GM21529 (cell line): ENCODE measurements around the gene CREB3.

Source experiments
- ATAC-seq: cut with Tn5 transposase; IDR thresholded peaks from one replicate; pipeline ENCODE4 v1.9.1; 2021; ENCODE audit not compliant: unreplicated experiment

CREB3 gene

DNA sequence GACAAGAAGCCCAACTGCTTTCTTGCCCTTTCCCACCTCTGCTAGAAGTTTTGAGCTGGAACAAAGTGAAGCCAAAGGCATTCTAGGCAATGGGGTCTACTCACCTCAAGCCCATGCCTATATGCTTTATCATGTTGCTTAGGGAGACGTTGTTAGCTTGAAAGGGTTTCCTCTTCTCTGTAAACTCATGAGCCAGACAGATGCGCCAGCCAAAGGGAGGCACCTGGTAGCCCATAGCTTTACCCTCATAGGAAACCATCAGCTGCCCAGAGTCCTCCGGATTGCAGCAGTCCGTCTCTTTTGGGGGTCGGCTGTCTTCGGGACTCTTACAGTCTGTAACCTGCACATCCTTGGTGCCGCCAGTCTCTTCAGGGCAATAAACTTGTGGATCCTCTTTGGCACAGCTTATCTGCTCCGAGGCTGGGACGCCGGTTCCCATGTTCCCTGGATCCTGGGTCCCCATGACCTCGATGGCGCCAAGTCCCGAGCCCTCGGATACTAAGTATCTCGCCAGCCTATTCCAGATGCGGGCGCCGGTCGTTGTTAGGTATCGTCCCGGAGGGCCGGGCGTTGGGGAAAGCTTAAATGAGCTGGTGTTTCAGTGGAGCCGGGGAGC, 15.9 kb downstream of the CREB3 start:
- ATAC-seq, result no peak

DNA sequence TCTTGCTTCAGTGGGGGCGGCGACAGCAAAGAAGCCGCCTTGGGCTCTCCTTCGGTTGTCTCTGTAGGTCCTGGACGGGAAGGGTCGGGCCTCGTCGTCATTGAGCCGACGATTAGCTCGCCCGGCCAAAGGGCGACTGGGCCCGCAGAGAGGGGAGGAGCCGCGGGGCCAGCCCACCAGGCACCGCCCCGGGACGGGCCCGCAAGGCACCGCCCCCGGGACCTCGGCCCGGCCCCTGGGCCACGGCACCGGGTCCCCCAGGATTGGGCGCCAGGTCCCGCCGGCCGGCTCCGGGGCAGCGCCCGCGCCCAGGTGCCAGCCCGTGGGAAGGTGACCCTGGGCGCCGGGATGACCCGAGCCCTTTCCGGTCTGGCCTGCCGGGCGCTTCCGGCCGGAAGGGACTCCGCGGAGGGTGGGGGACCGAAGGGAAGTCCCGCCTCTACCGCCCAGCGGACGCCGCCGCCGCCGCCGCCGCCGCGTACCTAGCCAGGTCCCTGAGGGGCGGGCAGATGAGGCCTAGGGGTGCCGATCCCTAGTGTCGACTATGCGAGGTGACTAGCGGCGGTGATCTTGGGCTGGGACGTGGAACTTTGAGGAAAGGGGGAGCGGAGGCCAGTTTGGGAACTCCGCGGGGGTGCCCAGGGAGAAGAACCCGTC, 16.5 kb downstream of the CREB3 start, which contains the start of the genes GBA2 and RGP1:
Gene GBA2, minus strand, starts transcription at position 371 of the 657 bp plus-strand sequence. CDS start 524 bp downstream, outside the sequence.
Gene RGP1, plus strand, starts transcription at position 430 of the 657 bp plus-strand sequence. CDS start 469 bp downstream, outside the sequence.
- peak; percentile 85 for ATAC-seq

DNA sequence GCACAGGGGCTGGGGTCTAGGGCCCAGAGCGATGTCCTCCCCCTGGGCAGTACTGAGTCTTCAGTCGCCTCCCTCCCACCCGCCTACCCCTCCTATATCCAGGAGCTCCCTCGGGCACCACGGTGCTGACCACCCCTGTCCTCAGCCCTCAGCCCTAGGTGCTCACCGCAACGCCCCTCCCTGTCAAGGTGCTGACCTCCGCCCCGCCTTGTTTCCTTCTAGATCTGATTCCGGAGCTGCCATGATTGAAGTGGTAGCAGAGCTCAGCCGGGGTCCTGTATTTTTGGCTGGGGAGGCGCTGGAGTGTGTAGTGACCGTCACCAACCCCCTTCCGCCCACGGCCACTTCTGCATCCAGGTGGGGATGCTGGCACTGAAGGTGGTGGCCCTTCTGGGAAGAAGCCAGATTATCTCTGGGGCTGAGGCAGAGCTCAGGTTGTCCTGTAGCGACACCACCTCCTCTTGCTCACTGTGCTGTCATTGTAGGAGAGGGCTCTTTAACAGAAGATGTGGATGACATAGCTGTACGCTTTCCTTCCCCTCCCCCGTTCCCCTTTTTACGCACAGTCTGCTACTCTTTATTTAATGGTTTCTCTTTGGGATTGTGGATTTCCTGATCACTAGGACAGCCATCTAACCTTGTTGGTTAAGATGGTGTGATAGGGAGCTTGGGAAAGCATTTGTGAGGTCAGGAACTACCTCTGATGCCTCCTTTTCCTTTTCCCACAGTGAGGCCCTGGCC, 17.2 kb downstream of the CREB3 start:
- ATAC-seq, result peak; percentile 39

DNA sequence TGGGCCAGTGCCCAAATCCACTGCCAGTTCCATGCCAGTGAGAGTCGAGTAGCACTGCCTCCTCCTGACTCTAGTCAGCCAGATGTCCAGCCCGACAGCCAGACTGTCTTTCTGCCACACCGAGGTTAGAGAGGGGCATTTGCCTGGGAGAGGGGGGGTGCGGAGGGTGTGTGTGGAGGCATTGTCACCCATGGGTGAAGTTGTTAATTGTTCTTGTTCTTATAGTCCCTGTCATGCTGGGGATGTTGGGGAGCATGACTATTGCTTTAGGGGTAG, 17.7 kb downstream of the CREB3 start:
- no peak for ATAC-seq

DNA sequence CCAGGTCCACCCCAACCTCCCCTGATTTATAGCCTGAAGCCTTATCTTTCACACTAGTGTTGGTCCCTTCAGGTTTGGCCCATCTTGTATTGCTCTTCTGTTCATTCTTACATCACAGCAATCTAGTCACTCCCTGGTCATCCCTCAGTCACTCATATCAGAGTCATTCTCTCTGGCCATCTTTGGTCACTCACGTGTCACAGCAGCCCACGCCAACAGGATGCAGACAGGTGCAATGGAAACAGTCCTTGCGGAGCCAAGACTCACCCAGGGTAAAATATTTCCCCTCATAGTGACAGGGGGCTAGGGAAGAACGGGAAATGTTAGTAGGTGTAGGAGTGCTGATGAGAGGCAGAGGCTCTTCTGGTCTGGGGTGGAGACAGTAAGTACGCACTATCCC, 21.0 kb downstream of the CREB3 start:
- ATAC-seq, result no peak

DNA sequence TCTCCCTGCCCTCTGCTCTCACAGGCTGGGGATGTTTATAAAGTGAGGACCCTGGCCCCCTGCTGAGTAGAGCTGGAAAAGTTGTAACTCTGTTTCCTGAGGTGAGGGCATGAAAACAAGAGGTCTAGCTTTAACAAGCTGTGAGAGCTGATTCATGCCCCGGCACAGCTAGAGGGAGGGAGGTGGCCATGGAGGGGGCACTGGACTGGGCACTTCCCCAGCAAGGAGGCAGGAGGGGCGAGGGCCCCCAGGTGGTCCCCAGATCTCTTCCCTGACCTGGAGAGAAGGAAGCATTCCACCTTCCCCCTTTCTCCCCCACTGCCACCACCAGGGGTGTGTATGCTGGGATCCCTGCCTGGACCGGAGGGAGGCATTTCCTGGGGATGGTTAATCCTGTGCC, 21.8 kb downstream of the CREB3 start, which contains the start of gene MSMP:
Gene MSMP, minus strand, starts transcription at position 13 of the 400 bp plus-strand sequence. CDS start 147 bp downstream, outside the sequence.
- ATAC-seq, result no peak

DNA sequence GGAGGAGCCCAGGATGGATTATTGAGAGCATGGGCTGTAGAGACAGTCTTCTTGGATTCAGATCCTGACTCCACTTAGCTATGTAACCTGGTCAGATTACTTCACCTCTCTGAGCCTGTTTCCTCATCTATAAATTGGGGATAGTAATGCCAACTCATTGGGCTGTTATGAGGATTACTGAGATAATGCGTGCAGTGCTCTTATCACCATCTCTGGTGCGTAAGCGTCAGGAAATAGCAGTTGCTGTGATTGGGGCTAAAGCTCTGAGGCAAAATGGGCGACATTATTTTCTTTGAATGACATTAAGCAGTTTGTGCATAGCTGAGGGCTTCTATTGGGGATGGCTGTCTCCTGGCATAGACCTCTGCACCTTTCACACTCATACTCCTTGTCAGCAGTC, 22.6 kb downstream of the CREB3 start:
- no peak for ATAC-seq

DNA sequence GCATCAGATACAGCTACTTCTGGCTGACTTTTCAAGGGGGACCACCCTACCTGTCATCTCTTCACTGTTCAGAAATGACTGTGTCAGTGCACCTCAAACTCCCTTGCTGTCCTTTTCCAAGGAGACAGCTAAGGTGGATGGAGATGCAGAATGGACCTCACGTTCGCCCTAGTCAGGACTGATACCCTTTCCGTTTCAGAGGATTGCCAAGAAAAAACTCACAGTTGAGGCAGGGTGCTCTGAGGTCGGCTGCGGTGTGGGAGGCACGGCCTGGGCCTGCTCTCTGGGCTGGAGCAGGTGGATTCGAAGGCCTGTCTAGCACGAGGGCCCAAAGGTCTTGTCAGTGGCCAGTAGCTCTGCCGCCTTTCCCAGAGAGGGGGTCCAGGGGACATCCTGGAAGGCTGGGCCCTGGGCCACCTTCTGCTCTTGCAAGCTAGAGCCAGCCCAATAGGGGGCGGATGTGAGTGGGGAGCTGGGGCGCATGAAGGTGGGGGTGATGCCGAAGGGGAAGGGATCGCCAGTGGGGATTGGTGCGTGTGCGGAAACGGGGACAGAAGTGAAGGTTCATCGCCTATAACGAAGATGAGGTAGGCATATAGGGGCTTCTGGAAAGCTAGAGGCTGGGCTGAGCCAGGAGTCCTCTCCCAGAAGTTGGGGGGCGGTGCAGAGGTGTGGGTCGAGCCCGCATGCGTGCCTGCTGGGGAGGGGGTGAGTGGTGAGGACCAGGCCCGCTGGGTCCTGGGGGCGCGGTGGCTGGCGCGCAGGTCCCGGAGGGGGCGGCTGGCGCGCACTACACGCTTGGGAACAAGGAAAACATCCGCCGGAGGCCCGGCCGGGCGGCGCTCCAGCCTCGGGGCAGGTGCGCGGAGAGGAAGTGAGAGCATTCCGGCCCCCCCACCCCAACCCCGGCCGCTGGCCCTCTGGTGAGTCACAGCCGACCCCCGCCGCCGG, 24.1 kb downstream of the CREB3 start:
- peak; percentile 64 for ATAC-seq

DNA sequence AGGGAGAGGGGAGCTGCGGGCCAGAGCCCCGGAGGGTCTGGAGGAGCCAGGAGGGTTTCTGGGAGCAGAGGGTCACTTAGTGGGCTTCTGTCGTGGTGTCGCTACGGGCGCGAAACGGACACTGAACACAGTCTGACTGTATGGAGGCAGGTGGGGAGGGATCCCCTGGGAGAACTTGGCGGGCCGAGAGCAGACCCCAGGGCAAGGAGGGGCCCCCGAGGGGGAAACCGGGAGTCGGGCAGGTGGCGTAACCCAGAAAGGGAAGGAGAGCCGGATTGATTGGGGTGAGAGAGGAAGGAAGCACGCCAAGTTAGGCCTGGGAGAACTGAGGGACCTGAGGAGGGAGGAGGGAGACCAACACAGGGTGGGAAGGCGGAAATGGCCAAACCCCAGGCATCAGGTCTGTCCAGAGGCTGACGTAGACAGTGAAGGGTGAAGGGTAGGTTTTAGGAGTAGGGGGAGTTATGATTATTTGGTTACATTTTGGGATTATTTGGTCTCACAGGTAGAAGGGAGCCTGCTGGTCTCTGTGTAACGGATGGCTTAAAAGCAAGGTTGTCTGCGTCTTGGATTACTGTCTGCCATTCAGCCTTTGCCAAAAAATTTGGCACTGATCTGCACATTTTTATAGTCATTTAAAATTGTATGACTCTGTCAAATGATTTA, 24.9 kb downstream of the CREB3 start:
- ATAC-seq, result peak; percentile 44

DNA sequence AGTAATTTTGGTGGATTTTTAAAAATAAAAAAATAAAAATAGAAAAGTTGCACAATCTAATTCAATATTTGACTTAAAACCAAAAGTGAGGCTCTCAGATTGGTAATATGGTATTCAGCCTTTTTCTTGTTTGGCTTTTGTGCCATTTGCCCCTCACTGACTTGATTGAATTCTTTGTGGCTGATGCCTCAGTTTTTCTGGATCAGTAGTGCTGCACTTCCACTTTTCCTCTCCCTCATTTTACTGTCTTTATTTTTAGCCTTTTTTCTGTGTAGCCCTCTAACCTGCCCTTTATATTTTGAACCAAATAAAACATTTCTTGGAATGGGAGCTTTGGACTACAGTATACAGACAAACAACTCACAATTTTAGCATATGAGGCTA, 25.4 kb downstream of the CREB3 start:
- no peak for ATAC-seq

DNA sequence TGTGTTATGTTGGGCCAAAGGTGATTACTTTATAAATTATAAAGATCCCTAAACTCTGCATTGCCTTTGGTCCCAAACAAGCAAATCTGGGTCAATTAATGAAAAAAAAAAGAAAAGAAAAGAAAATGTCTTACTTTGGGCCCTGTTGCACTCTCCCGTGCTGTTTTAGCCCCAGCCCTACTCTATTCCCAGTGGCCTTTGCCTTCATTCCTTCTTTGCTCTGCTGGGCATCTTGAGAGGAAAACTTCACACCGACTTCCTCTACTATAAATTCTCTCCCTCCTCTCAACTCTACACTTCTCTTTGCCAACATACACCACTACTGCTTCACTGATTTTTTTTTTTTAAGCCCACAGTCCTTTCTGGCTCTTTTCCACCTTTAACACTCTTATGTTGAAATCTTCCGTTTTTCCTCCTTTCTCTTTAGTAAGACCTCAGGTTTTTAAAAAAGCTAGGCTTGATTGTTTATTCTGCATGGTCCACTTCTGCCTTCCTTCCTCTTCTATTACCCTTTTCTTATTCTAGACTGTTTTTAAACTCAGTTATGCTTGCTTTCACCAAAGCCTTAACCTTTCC, 26.1 kb downstream of the CREB3 start:
- ATAC-seq, result no peak

DNA sequence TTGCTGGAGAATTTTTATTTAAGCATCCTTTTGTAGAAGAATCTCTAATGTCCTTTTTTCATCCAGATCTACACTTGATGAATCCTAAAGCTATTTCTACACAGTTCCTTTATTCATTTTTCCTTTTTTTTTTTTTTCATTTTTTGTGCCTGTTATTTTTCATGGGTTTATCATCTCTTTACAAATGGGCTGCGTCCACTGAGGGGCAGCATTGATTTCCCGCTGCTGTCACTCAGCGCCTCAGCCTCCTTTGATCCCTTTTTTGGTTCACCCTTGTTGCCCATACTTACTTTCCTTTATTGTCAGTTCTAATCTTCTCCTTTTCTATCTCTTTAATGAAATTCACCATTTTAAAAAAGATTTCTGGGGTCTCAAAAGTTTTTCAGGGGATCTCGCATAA, 27.3 kb downstream of the CREB3 start:
- ATAC-seq, result no peak

DNA sequence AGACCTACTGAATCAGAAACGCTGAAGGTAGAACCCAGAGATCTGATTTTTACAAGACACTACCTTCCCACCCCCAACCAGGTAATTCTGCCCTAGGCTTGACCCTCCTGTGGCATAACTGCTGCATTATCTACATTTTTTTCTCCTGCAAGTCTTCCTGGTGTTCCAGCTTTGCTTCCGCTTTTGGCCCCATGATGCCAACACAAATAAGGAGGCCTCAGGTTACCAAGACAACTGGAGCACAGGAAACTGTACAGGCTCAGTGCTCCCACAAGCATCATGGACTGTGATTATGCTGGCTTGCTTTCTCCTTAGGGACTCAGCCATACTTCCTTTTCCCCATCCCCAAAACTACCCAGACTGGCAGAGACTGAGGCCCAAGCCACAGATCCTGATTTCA, 28.2 kb downstream of the CREB3 start:
- no peak for ATAC-seq

DNA sequence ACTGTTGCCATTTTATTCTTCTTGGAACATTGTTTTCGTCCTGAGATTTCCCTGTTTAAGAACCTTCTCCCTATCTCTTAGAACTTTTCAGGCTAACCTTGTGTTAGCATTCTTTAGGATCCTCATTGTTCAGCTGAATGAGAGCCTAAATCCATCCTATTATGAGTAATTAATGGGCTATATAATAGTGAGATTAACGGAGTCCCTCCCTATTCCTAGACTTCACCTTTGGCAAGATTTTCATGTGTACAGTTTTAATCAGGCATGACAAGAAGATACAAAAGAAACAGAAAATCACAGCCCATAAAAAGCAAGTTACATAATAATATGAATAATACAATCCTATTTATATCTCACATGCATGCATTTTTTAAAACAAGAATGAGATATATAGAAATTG, 30.7 kb downstream of the CREB3 start:
- no peak for ATAC-seq

DNA sequence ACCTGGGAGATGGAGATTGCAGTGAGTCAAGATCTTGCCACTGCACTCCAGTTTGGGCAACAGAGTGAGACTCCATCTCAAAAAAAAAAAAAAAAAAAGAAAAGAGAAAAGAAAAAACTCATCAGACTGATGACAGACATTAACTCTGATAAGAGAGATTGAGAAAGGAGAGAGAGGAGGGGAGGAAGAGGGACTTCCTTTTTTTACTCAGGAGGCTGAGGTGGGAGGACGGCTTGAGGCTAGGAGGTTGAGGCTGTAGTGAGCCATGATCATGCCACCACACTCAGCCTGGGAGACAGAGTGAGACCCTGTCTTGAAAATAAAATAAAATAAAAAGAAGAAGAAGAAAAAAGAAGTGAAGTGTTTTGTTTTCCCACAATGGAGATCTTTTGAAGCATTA, 31.3 kb downstream of the CREB3 start:
- ATAC-seq, result no peak

DNA sequence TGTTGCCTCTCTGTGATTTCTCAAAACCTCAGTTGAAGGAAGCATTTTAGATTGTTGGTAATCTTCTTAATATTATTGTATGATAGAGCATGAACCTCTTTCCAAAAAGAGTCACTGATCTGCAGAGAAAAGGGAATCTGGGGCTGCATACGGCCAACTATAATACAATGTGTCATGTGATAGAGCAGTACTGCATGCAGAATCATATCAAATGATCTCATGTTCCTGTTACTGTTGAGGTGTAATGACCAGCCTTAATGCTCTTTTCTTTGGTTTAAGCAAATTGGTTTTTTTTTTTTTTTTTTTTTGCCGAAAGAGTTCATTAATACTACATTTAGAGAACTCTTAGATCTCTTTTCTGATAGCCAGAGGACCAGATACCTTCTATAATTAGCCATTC, 34.5 kb downstream of the CREB3 start:
- ATAC-seq, result no peak

DNA sequence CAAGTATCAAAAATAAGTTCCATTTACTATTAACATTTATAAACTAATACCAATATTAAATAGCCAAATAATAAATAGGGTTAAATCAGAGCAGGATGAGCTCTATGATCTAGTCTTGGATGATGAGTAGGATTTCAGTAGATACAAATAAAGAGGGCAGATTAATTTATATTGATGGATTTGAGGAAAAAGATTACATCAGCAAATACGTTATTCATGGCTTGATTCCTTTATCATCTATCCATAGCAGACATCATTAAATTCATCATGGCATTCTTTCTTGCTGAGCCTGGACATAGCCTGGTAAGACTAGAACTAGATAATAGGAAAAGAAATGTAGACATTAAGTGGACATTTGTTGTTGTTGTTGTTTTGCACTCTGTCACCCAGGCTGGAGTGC, 35.0 kb downstream of the CREB3 start:
- ATAC-seq, result no peak

DNA sequence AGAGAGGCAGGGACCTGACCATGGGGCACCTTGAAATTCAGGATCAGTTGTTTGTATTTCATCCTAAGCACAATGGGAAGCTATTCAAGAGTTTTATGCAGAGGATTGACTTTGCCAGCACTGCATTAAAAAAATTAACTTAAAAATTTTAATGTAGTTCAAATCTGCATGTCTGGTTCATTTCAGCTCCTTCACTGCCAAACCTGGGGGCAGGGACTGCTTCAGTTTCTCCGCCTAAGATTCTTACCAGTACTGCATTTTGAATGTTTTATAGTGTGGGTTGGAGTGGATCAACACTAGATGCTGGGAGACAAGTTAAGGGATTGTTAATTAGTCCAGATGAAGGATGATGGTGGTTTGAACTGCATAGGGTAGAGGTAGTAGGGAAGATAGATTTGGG, 37.3 kb downstream of the CREB3 start:
- ATAC-seq, result no peak

DNA sequence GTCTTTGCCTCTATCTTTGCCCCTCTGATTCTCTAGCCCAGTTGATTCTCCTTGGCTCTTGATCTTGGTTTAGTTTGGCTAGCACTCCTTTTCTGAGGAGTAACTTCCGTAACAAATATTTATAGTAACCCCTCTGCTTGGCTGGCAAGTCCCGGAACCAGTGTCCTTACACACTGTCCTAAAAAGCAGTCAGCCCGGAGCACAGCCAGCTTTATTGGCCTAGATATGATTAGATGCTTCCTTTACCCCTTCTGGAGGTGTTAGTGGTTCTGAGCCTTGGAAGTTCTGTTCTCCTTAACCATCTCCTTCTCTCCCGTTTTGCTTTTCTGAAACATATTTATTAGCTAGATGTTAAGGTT, 38.6 kb downstream of the CREB3 start:
- no peak for ATAC-seq

DNA sequence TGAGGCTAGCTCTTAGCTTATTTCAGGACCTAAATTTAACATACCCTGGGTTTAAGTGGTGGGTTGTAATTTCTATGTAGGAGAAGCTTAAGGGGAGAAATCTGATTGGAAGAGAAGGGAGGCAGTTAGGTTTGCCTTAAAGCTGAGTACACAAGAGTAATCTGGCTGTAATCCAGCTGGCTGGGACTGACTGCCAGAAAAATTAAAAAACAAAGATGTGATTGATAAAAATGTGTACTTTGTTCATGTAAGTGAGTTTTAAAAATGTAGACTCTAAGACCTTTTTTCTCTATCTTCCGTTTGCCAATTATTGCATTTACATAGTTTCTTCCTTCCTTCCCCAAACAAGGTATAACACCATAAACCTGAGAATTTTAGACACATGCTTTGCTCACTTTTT, 39.1 kb downstream of the CREB3 start:
- ATAC-seq, result no peak
